K562 treated with DMSO at 1 percent for 24 hours (cell line): Measurements from ENCODE around the gene ZBED3. TPM values are rescaled to one million over a fixed set of nuclear protein-coding genes. Genes with fewer than 3 reads are reported as not detected.

Source experiments
- total RNA-seq: library from RNA; unstranded; fragments of 300-600 nt; gene quantifications from 2 replicates; pipeline ENCODE4 v1.2.3, GENCODE V29; 2022; ENCODE audit warnings: low read depth; ENCODE audit not compliant: insufficient read depth

ZBED3 gene
- not detected in 2 replicates for total RNA-seq

GRCh38 chr5:77086689-77087483 is at the start of gene ZBED3:
Gene ZBED3 (minus strand): TSS chr5:77087285. CDS start chr5:77077878, 9,407 bp downstream.

GRCh38 chr5:77030097-77031071 is 56.7 kb downstream of the ZBED3 start, which contains the start of gene AGGF1:
Gene AGGF1 (plus strand): TSS chr5:77030404. CDS start chr5:77030767, 363 bp downstream.

Other genes with a start within 250 kb of the ZBED3 start
- gene S100Z, start 237.3 kb downstream of the ZBED3 start, total RNA-seq: 0.37 TPM in 1 of 2 replicates, not detected in the other
- not detected in 2 replicates for gene CRHBP, start 134.2 kb downstream of the ZBED3 start, total RNA-seq
- gene AGGF1, start 56.9 kb downstream of the ZBED3 start, total RNA-seq: 12.5 and 14.1 TPM in 2 replicates
- gene PDE8B, start 123.4 kb upstream of the ZBED3 start, total RNA-seq: 0.07 TPM in 1 of 2 replicates, not detected in the other